Measurements from ENCODE around the gene PDE12. TPM values are rescaled to one million over a fixed set of nuclear protein-coding genes. Genes with fewer than 3 reads are reported as not detected.
"Not testable (repeated sequence)": the region's sequence is repeated elsewhere in the genome, so short reads cannot be mapped to it uniquely, and the experiment has no call there.

PDE12 gene
- total and polyA plus RNA-seq, 2 experiments from 2014 or later: 3.7 to 10.2 TPM

- peaks cover 37% of the 10 kb centered on the region for H3K4me1 ChIP-seq (ENCODE audit: low read depth)
- peak; percentile 31 for TF ChIP-seq CTCF (IDR thresholded peaks at IDR 0.05; ENCODE audit: low read depth, low read length)
- H3K36me3 ChIP-seq: no peaks in the 10 kb centered on the region
- H3K27ac ChIP-seq: peak within 1 kb of the TSS; percentile 99
- H3K9me3 ChIP-seq (ENCODE audit: low read depth): no peaks in the 10 kb centered on the region
- H3K4me3 ChIP-seq: peak within 1 kb of the TSS; percentile 76
- DNase-seq (ENCODE audit: low read depth in 1 of 2, low spot score in 1 of 2): peak; percentile 99 to 100
- H3K27me3 ChIP-seq: no peaks in the 10 kb centered on the region
These were observed 41.3 kb downstream of the PDE12 start, which contains the start of gene ARF4 for GRCh38 chr3:57597127-57597923. TSS of gene ARF4 (minus strand) at chr3:57597344. CDS start at chr3:57597140, 204 bp downstream.

- Histone ChIP-seq H3K4me3 (no peak overlapping the region), H3K4me1 (ENCODE audit: low read depth) (peaks cover 32% of the 10 kb centered on the region), H3K27ac (peak overlapping the region; percentile 90), H3K27me3 (no peaks in the 10 kb centered on the region), H3K36me3 (no peaks in the 10 kb centered on the region), H3K9me3 (ENCODE audit: low read depth) (no peaks in the 10 kb centered on the region)
- TF ChIP-seq CTCF (IDR thresholded peaks at IDR 0.05; ENCODE audit: low read depth, low read length): no peak
- no peak for DNase-seq (ENCODE audit: low read depth in 1 of 2, low spot score in 1 of 2)
These were observed 42.8 kb downstream of the PDE12 start for GRCh38 chr3:57598765-57599360.

- Histone ChIP-seq H3K4me1 (ENCODE audit: low read depth) (peaks cover 20% of the 10 kb centered on the region), H3K36me3 (no peaks in the 10 kb centered on the region), H3K27ac (no peak overlapping the region), H3K4me3 (no peak overlapping the region), H3K27me3 (no peaks in the 10 kb centered on the region), H3K9me3 (ENCODE audit: low read depth) (no peaks in the 10 kb centered on the region)
- DNase-seq (ENCODE audit: low read depth in 1 of 2, low spot score in 1 of 2): no peak
- TF ChIP-seq CTCF (IDR thresholded peaks at IDR 0.05; ENCODE audit: low read depth, low read length): no peak
These were observed 44.1 kb downstream of the PDE12 start for GRCh38 chr3:57600195-57600594.

GRCh38 chr3:57604971-57605370 is 48.9 kb downstream of the PDE12 start:
- TF ChIP-seq CTCF (IDR thresholded peaks at IDR 0.05; ENCODE audit: low read depth, low read length): no peak
- H3K4me1 ChIP-seq (ENCODE audit: low read depth): no peaks in the 10 kb centered on the region
- DNase-seq (ENCODE audit: low read depth in 1 of 2, low spot score in 1 of 2): no peak
- no peaks in the 10 kb centered on the region for H3K27me3 ChIP-seq
- no peaks in the 10 kb centered on the region for H3K9me3 ChIP-seq (ENCODE audit: low read depth)
- no peaks in the 10 kb centered on the region for H3K36me3 ChIP-seq
- H3K4me3 ChIP-seq: no peak overlapping the region
- H3K27ac ChIP-seq: no peak overlapping the region

- Histone ChIP-seq H3K27me3 (no peaks in the 10 kb centered on the region), H3K27ac (no peak overlapping the region), H3K4me1 (ENCODE audit: low read depth) (no peaks in the 10 kb centered on the region), H3K9me3 (ENCODE audit: low read depth) (no peaks in the 10 kb centered on the region), H3K36me3 (no peaks in the 10 kb centered on the region), H3K4me3 (no peak overlapping the region)
- DNase-seq (ENCODE audit: low read depth in 1 of 2, low spot score in 1 of 2): no peak
- TF ChIP-seq CTCF (IDR thresholded peaks at IDR 0.05; ENCODE audit: low read depth, low read length): no peak
These were observed 49.6 kb downstream of the PDE12 start for GRCh38 chr3:57605683-57606082.

GRCh38 chr3:57611870-57612269 is 55.8 kb downstream of the PDE12 start:
- not testable (repeated sequence) for H3K36me3 ChIP-seq; H3K27ac ChIP-seq; H3K9me3 ChIP-seq (ENCODE audit: low read depth); H3K4me3 ChIP-seq; DNase-seq (ENCODE audit: low read depth in 1 of 2, low spot score in 1 of 2); H3K4me1 ChIP-seq (ENCODE audit: low read depth); H3K27me3 ChIP-seq
